ENCODE measurements around the gene FBXL15.

Gene FBXL15

DNA sequence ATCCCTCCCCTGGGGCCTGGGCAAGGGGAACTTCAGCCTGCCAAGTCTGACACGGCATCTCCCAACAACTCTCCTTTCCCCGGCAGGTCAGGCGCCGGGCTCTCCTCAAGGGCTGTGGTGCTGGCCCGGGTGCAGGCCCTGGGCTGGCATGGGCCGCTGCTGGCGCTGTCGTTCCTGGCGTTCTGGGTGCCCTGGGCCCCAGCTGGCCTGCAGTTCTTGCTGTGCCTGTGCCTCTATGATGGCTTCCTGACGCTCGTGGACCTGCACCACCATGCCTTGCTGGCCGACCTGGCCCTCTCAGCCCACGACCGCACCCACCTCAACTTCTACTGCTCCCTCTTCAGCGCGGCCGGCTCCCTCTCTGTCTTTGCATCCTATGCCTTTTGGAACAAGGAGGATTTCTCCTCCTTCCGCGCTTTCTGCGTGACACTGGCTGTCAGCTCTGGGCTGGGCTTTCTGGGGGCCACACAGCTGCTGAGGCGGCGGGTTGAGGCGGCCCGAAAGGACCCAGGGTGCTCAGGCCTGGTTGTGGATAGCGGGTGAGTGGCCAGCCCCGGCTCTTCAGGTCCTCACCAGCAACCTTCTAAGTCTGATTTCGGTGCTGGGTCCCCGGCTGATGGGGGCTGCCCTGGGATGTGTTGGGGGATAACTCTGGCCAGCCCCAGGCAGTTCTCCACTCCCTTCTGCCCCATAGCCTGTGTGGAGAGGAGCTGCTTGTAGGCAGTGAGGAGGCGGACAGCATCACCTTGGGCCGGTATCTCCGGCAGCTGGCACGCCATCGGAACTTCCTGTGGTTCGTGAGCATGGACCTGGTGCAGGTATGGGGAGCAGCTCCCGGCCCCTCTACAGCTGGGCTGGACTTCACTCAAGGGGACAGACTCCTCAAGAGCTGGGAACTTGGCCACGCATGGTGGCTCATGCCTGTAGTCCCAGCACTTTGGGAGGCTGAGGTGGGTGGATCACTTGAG, 50.2 kb downstream of the FBXL15 start:
- no peak for ATAC-seq (replicated peaks)
- no peaks in the 10 kb centered on the region for H3K9me3 Mint-ChIP-seq
- no peaks in the 10 kb centered on the region for H3K27me3 Mint-ChIP-seq
- peaks cover 8% of the 10 kb centered on the region in 2 donors for H3K4me1 Mint-ChIP-seq (ENCODE audit: low read depth in 2 of 2)
- no peak for DNase-seq
- H3K27ac Mint-ChIP-seq, result no peak overlapping the region
- H3K4me3 Mint-ChIP-seq, result no peak overlapping the region
- H3K36me3 Mint-ChIP-seq (ENCODE audit: insufficient read depth), result peaks cover 4% of the 10 kb centered on the region
